Peyer's patch (tissue), 4 donors: ENCODE results near the gene MXD4. TPM values are rescaled to one million over a fixed set of nuclear protein-coding genes. Genes with fewer than 3 reads are reported as not detected.

ENCODE experiments used
- DNase-seq, 3 donors: peaks; one replicate each; pipeline ENCODE4 v3.0.0-alpha.2; 2017 to 2019
- H3K27ac ChIP-seq, 4 donors: fragments of 200-600 bp; sonication (generic); one replicate each; pipeline ENCODE4 v1.5.1; 2016 to 2019
- H3K27me3 ChIP-seq, 2 donors: fragments of 200-600 bp; sonication (generic); one replicate each; pipeline ENCODE4 v1.5.1; 2019
- H3K36me3 ChIP-seq, 3 donors: fragments of 200-600 bp; sonication (generic); one replicate each; pipeline ENCODE4 v1.5.1; 2016 to 2019
- H3K4me1 ChIP-seq, 4 donors: fragments of 200-600 bp; sonication (generic); one replicate each; pipeline ENCODE4 v1.5.1; 2016 to 2019
- H3K4me3 ChIP-seq, 4 donors: fragments of 200-600 bp; sonication (generic); 1 replicate in 3 of 4; 2 replicates in 1 of 4; pipeline ENCODE4 v1.5.1; 2016 to 2019; ENCODE audit warnings: mild to moderate bottlenecking in 1 of 4
- H3K9me3 ChIP-seq, 4 donors: fragments of 200-600 bp; sonication (generic); one replicate each; pipeline ENCODE4 v1.5.1; 2016 to 2019; ENCODE audit warnings: mild to moderate bottlenecking in 1 of 4
- POLR2A ChIP-seq, 2 donors: fragments of 450-650 bp; IDR thresholded peaks; one replicate each; pipeline ENCODE4 v1.5.1; 2017; ENCODE audit warnings: antibody characterized with exemption in 2 of 2, mild to moderate bottlenecking in 2 of 2, moderate library complexity in 2 of 2
- total RNA-seq, 4 donors: library from RNA; depleted of rRNA; stranded (reverse); fragments of >200 nt; gene quantifications; one replicate each; pipeline ENCODE4 v1.1.0, GENCODE V29; 2016
- TF ChIP-seq, protein P1 (sequence below), 6 experiments: fragments of 450-650 bp in 4 of 6; fragments of 200-600 bp in 2 of 6; sonication (generic) in 1 of 6; IDR thresholded peaks; one replicate each; pipeline ENCODE4 v1.5.1; 2017 to 2019; ENCODE audit warnings: antibody characterized with exemption in 6 of 6, mild to moderate bottlenecking in 3 of 6, moderate library complexity in 1 of 6

Gene MXD4
- total RNA-seq, 4 donors from 2014 or later: 28.9 to 52.5 (median 44.0) TPM

DNA sequence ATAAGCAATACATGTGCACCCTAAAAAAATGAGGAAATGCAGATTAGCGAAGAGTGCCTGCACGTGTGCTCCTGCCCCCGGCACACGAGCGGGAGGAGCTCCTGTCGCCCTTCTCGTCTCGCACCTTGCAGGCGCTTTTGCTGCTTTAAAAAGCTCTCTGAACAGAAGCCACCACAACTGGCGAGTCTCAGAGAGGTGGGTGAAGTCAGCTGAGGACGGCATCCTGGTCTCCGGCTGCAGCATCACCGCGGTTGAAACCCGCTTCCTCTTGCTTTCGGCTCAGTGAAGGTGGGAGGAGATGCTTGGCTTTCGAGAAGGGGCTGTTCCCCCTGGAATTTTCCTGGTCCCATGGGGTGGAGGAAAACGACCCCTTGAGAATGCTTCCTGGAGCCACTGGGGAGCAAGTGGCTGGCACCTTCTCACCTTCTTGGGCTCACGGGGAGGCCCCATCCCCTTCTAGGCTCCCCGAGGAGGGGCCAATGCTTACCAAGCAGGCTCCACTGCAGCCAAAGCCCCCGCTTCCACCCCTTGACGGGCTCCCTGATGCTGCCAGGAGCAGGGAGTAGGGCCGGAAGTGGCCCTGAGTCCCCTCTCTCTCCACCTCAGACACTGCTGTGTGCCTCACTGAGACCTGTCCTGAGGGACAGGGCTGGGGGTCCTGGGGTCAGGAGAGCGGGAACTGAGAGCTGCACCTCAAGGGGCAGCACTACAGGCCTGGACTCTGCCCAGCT, 29.2 kb upstream of the MXD4 start:
- peak overlapping the region in 2 of 4 donors; percentile 46 to 71 for H3K27ac ChIP-seq
- no peaks in the 10 kb centered on the region for H3K36me3 ChIP-seq
- H3K4me3 ChIP-seq: no peak overlapping the region
- H3K9me3 ChIP-seq: no peaks in the 10 kb centered on the region
- H3K27me3 ChIP-seq: no peaks in the 10 kb centered on the region
- TF ChIP-seq, protein P1, sequence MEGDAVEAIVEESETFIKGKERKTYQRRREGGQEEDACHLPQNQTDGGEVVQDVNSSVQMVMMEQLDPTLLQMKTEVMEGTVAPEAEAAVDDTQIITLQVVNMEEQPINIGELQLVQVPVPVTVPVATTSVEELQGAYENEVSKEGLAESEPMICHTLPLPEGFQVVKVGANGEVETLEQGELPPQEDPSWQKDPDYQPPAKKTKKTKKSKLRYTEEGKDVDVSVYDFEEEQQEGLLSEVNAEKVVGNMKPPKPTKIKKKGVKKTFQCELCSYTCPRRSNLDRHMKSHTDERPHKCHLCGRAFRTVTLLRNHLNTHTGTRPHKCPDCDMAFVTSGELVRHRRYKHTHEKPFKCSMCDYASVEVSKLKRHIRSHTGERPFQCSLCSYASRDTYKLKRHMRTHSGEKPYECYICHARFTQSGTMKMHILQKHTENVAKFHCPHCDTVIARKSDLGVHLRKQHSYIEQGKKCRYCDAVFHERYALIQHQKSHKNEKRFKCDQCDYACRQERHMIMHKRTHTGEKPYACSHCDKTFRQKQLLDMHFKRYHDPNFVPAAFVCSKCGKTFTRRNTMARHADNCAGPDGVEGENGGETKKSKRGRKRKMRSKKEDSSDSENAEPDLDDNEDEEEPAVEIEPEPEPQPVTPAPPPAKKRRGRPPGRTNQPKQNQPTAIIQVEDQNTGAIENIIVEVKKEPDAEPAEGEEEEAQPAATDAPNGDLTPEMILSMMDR (IDR thresholded peaks at IDR 0.05): no peak
- no peak for TF ChIP-seq POLR2A (IDR thresholded peaks at IDR 0.05)
- H3K4me1 ChIP-seq: peaks cover 0 to 14% (median 6%) of the 10 kb centered on the region in 4 donors
- peak; percentile 54 to 89 (median 74) for DNase-seq

DNA sequence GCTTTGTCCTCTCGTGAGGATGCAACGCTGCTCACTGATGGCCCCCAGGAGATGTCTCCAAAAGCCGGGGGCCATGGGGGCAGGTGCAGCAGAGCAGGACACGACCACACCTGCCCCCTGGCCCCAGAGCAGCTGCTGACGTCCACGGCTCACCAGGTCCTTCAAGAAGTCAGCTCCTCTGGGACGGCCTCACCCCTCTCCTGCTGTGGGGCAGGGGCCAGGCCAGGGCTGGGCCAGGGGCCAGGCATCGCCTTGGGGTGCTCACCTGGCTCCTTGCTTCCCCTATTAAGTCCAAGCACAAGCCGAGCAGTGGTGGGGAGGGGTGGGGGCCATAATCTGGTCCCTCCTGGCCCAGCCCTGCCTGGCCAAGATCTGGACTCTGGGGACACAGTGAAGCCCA, 28.6 kb upstream of the MXD4 start:
- TF ChIP-seq, protein P1 (IDR thresholded peaks at IDR 0.05): no peak
- TF ChIP-seq POLR2A (IDR thresholded peaks at IDR 0.05): no peak
- DNase-seq: peak in 2 of 3 donors; percentile 42 to 50
- H3K4me1 ChIP-seq: peaks cover 0 to 14% (median 6%) of the 10 kb centered on the region in 4 donors
- no peaks in the 10 kb centered on the region for H3K36me3 ChIP-seq
- no peaks in the 10 kb centered on the region for H3K9me3 ChIP-seq
- no peaks in the 10 kb centered on the region for H3K27me3 ChIP-seq
- peak overlapping the region; percentile 13 to 71 (median 40) for H3K27ac ChIP-seq
- no peak overlapping the region for H3K4me3 ChIP-seq

DNA sequence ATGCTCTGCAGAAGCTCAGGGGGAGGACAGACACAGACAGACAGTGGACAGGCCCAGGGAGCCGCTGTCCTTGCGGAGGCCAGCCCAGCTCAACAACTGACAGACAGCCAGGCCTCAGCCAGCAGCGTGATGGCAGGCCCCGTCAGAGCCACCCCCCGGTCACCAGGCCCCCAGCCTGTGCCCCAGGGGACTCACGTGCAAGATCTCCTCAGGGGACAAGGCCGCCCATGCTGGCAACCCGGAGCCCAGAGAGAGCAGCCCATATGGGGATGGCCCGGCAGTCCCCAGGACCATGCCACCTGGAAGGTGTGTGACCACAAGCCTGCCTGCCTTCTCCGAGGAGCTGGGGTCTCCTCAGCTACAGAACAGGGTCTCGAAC, 28.0 kb upstream of the MXD4 start:
- H3K27ac ChIP-seq: peak overlapping the region in 1 of 4 donors; percentile 71
- H3K4me3 ChIP-seq: no peak overlapping the region
- no peaks in the 10 kb centered on the region for H3K27me3 ChIP-seq
- peak in 2 of 3 donors; percentile 36 to 44 for DNase-seq
- H3K36me3 ChIP-seq: no peaks in the 10 kb centered on the region
- no peaks in the 10 kb centered on the region for H3K9me3 ChIP-seq
- H3K4me1 ChIP-seq: peaks cover 0 to 14% (median 6%) of the 10 kb centered on the region in 4 donors
- TF ChIP-seq, protein P1 (IDR thresholded peaks at IDR 0.05): no peak
- no peak for TF ChIP-seq POLR2A (IDR thresholded peaks at IDR 0.05)

DNA sequence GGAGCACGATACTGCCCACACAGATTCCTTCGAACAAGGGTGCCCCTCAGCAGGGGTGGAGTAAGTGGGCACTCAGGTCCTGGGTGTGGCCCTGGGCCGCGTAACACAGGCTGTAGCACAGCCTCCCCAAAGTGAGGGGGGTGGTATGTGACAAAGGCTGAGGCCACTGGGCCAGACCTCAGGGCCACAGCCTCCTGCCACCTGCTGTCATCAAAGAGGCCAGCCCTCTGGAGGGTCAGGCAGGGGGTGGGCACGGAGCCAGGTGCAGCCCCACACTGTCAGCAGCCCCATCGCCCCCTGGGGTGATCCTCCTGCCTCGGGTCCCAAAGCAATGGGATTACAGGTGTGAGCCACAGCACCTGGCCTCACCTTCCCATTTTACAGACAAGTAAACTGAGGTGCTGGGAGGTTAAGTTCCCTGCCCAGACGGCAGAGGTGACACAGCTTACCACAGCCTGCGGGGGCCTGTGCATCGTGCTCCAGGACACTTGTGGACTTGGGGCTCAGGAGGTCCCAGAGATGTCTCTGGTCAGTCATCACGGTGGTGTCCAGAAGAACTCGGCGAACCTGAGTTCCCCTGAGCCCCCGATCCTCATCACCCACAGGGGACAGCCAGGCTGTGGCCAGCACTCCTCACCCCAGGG, 27.5 kb upstream of the MXD4 start:
- Histone ChIP-seq H3K9me3 (no peaks in the 10 kb centered on the region), H3K36me3 (no peaks in the 10 kb centered on the region), H3K4me1 (peaks cover 0 to 14% (median 6%) of the 10 kb centered on the region in 4 donors), H3K27me3 (no peaks in the 10 kb centered on the region), H3K4me3 (no peak overlapping the region), H3K27ac (peak overlapping the region in 1 of 4 donors; percentile 71)
- TF ChIP-seq, protein P1 (IDR thresholded peaks at IDR 0.05): no peak
- TF ChIP-seq POLR2A (IDR thresholded peaks at IDR 0.05): no peak
- DNase-seq: peak in 2 of 3 donors; percentile 19 to 44

DNA sequence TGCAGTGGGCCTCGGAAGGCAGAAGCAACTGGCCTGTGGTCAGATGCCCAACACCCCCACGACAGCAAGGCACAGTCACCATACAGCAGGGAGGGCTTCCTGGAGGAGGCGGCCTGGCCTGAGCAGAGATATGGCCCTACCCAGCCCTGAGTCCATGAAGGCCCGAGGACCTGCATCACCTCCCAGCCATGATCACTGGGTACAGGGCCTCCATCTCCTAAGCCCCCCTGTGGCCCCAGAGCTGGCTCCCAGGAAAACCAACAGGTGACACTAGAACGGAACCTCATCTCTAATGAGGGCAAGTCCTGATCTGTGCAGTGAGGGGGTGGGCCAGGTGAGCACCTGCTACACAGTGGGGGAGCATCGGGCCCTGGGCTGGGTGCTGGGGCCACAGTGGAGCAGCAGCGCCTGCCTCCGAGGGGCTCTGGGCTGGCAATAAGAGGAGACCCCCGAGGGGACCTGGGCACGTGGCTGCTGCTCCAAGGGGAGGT, 26.2 kb upstream of the MXD4 start:
- peak in 2 of 3 donors; percentile 11 to 41 for DNase-seq

More for the DNA sequence above, 26.2 kb upstream of the MXD4 start:
- Histone ChIP-seq H3K27me3 (no peaks in the 10 kb centered on the region), H3K36me3 (no peaks in the 10 kb centered on the region), H3K4me1 (peaks cover 0 to 14% (median 6%) of the 10 kb centered on the region in 4 donors), H3K27ac (no peak overlapping the region), H3K9me3 (no peaks in the 10 kb centered on the region), H3K4me3 (no peak overlapping the region)
- no peak for TF ChIP-seq POLR2A (IDR thresholded peaks at IDR 0.05)
- TF ChIP-seq, protein P1 (IDR thresholded peaks at IDR 0.05): no peak
